ENCODE data around the gene KMT2C.
A peak's percentile ranks its signal among the peaks of the same experiment; 100 is the strongest.
"Not testable (repeated sequence)": the region's sequence is repeated elsewhere in the genome, so short reads cannot be mapped to it uniquely, and the experiment has no call there.

KMT2C gene

GRCh38 chr7:152435384-152436110 is at the start of gene KMT2C:
TSS of gene KMT2C (minus strand) at chr7:152436003. CDS start at chr7:152435786, 217 bp downstream.
- DNase-seq = peak; percentile 23

DNA sequence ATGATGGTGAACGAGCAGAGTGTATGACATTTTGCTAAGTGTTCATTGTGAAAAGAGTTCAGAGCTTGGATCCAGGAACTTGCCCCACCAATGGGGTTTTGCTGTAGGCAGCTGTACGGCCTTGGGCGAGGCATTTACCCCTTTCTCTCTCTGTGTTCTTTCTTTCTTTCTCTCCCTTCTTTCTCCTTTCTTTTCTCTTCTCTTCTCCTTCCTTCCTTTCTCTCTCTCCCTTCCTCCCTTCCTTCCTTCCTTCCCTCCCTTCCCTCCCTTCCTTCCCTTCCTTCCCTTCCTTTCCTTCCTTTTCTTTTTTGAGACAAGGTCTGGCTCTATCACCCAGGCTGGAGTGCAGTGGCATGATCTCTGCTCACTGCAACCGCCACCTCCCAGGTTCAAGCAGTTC is 45.3 kb upstream of the KMT2C start:
- no peak for DNase-seq

- no peak for DNase-seq
Observed at GRCh38 chr7:152480664-152481063, 44.9 kb upstream of the KMT2C start.

GRCh38 chr7:152479595-152479994 is 43.8 kb upstream of the KMT2C start:
- no peak for DNase-seq

DNA sequence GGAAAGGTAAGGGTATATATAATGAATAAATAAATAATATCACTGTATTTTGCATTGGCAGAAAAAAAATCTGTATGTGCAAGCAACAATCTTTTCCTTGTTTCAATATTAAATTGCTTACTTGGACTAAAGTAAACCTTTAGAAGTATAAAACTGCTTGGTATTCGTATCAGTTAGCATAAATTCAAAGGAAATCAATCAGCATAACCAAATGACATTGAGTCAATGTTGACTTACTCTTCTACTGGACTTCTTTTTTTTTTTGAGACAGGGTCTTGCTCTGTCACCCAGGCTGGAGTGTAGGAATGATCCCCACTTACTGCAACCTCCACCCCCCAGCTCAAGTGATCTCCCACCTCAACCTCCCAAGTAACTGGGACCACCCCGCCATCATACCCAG is 42.3 kb upstream of the KMT2C start:
- DNase-seq = no peak

DNA sequence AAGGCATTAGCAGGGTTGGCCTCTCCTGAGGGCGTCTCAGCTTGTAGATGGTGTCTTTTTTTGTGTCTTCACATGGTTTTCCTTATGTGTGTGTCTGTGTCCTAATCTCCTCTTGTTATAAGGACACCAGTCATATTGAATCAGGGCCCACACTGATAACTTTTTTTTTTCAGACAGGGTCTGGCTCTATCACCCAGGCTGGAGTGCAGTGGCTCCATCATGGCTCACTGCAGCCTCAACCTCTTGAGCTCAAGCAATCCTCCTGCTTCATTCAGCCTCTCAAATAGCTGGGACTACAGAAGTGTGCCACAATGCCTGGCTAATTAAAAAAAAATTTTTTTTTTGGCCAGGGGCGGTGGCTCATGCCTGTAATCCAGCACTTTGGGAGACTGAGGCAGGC is 41.3 kb upstream of the KMT2C start:
- DNase-seq = no peak

DNA sequence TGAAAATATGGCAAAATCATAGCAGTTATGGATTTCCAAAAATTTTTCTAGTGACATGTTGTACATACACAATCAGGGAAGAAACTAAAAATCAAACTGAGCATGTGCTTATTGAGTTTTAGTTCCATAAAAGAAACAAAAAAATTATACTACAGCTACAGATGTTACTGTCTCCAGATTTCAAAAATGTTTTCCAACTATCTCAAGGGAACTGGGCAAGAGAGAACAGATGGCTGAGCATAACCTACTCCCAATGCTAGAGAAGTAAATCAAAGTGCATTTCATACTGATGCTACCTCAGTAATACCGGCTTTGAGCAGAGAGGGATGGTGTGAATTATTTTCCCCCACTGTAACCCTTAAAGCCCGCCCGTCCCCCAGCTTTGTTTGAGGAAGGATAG is 40.7 kb upstream of the KMT2C start:
- DNase-seq = no peak

DNA sequence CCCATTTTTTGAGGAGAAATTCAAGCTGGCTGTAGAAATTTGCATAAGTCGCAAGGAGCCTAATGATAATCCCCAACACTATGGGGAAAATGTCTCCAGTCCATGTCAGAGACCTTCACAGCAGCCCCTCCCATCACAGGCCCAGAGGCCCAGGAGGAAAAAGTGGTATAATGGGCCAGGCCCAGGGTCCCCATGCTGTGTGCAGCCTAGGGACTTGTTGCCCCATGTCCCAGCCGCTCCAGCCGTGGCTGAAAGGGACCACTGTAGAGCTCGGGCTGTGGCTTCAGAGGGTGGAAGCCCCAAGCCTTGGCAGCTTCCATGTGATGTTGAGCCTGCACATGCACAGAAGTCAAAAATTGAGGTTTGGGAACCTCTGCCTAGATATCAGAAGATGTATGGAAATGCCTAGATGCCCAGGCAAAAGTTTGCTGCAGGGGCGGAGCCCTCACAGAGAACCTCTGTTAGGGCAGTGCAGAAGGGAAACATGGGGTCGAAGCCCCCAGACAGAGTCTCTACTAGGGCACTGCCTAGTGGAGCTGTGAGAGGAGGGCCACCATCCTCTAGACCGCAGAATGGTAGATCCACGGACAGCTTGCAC is 35.3 kb upstream of the KMT2C start:
- DNase-seq = not testable (repeated sequence)

DNA sequence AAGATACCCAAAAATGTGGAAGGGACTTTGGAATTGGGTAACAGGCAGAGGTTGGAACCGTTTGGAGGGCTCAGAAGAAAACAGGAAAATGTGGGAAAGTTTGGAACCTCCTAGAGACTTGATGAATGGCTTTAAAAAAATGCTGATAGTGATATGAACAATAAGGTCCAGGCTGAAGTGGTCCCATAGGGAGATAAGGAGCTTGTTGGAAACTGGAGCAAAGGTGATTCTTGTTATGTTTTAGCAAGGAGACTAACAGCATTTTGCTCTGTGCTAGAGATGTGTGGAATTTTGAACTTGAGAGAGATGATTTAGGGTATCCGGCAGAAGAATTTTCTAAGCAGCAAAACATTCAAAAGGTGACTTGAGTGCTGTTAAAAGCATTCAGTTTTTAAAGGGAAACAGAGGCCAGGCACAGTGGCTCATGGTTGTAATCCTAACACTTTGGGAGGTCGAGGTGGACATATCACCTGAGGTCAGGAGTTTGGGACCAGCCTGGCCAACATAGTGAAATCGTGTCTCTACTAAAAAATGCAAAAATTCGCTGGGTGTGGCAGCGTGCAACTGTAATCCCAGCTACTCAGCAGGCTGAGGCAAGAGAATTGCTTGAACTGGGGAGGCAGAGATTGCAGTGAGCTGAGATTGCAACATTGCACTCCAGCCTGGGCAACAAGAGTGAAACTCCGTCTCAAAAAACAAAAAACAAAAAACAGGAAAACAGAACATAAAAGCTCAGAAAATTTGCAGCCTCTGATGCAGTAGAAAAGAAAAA is 34.6 kb upstream of the KMT2C start:
- DNase-seq = not testable (repeated sequence)

- not testable (repeated sequence) for DNase-seq
Observed at GRCh38 chr7:152469576-152469975, 33.8 kb upstream of the KMT2C start.

DNA sequence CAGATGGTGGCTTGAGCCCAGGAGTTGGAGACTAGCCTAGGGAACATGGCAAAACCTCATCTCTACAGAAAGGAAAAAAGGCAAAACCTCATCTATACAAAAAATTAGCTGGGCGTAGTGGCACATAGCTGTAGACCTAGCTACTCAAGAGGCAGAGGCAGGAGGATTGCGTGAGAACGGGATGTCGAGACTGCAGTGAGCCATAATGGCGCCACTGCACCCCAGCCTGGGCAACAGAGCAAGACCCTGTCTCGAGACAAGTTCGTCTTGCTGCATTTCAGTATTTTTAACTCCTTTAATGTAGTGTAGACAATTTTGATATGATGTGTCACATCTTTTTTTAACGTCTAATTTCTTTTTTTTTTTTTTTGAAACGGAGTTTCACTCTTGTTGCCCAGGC is 31.4 kb upstream of the KMT2C start:
- DNase-seq = no peak

- DNase-seq = no peak
Observed at GRCh38 chr7:152465119-152465387, 29.2 kb upstream of the KMT2C start.

DNA sequence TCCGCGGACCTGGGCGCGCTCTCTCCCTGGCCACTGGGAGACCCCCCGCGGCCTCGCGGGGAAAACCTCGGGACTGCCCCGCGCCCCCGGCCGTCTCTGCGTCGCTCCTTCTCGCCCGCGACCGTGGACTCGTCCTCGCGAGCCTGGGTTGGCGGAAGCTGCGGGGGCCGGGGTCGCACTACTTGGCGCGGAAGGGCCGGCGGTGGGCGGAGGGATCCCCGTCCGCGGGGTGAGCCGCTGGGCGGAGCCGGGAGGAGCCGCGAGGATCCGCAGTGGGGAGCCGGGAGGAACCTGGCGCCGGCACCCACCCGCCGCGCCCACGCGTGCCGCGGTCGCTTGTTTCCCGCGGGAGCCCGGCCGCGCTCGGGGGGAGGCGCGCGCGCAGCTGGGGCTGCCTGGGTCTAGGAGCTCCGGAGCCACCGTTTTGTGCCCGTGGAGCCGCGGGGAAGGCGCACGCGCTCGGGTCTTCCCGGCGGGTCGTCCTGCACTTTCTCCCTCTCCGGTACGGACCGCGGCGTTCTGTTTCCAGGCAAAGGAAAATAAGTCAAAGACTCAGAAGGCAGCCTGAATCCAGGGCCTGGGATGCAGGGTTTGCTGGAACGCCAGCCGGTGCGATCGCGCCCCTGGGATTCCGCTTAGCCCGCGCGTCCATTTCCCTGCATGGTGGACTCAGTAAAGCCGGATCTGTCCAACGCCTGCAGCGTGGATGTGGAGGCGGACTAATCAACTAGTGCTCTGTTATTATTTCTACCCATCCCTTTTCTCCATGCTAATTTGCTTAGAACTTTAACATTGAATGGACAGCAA is 28.7 kb upstream of the KMT2C start:
- peak; percentile 48 for DNase-seq

- DNase-seq = peak; percentile 100
Observed at GRCh38 chr7:152463709-152464311, 28.0 kb upstream of the KMT2C start.

DNA sequence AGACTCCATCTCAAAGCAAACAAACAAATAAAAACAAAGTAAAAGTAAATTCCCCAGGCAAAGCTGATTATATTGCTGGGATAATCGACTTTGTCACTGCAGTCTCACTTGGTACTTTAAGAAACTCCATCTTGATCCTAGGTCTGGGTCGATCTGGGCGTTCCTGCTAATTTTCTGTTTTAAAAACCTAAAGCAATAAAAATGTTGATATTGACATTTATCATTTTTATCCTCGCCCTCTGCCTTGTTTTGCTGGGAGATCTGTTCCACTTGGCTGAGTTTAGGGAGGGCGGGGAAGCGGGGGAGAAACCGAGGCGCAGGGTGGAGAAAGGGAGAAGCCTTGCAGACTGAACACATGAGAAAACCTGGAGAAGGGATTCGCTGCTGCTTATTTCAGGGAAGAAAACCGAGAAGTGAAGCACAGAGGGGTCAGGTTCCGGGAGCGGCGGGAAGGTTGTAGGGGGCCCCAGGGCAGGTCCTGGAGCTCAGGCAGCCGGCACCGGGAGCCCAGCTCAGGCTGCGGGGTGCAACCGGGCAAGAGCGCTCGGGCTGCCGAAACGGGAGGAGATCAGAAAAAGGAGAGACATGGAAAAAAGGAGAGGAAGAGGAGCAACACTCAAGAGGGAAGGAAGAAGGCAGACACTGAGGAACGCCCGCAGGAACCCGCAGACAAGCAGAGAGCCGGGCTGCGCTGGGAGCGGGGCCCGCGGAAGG is 27.3 kb upstream of the KMT2C start:
- DNase-seq = peak; percentile 70

DNA sequence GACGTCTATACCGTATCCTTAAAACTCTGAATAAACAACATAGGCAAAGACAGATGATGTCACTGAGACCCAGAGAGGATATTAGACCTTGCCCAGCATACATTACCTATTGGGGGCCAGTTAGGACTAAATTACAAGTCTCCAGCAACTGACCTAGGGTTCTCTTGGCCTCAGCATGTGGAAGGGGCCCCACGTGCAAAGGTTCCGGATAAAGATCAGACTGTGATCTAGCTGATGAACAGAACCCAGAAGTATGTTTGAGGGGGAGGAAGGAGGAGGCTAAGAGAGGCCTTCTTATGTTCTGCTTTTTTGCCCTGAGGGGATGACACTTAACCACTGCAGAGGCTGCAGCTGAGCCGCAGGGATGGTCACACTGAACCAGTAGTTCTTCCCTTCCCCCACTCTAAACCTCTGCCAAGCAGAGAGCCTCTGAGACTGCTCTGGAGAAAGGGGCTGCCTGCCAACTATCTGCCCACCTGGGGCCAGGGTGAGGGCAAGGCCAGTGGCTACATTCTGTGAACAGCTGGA is 24.0 kb upstream of the KMT2C start:
- DNase-seq = peak; percentile 81

- DNase-seq = no peak
Observed at GRCh38 chr7:152451356-152451755, 15.6 kb upstream of the KMT2C start.

DNA sequence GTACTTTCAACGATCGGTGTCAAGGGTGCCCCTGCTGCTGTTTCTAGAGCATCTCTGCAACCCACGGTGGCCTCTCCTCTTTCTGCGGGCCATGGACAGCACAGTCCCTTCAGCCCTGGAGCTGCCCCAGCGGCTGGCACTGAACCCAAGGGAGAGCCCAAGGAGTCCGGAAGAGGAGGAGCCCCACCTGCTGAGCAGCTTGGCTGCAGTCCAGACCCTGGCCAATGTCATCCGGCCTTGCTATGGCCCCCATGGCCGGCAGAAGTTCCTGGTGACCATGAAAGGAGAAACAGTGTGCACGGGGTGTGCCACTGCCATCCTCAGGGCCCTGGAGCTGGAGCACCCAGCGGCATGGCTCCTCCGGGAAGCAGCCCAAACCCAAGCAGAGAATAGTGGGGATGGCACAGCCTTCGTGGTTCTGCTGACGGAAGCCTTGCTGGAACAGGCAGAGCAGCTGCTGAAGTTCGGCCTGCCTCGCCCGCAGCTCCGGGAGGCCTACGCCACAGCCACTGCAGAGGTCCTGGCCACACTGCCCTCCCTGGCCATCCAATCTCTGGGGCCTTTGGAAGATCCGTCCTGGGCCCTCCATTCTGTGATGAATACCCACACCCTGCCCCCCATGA is 9.7 kb upstream of the KMT2C start:
- not testable (repeated sequence) for DNase-seq

GRCh38 chr7:152443586-152443985 is 7.8 kb upstream of the KMT2C start:
- DNase-seq = no peak

GRCh38 chr7:152442330-152442835 is 6.6 kb upstream of the KMT2C start:
- no peak for DNase-seq

DNA sequence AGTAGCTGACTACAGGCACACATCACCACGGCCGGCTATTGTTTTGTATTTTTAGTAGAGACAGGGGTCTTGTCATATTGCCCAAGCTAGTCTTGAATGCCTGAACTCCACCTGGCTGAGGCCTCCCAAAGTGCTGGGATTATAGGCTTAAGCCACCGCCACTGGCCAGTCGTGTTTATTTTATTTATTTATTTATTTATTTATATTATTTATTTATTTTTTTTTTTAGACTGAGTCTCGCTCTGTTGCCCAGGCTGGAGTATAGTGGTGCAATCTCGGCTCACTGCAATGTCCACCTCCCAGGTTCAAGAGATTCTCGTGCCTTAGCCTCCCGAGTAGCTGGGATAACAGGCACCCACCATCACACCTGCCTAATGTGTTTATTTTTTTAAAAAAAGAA is 6.0 kb upstream of the KMT2C start:
- not testable (repeated sequence) for DNase-seq

Measured in NCI-H2029 (cell line).